GM21825 (cell line): ENCODE measurements around the gene LAMC1.

Experiments
- ATAC-seq: cut with Tn5 transposase; IDR thresholded peaks from one replicate; pipeline ENCODE4 v1.9.1; 2021; ENCODE audit warnings: mild to moderate bottlenecking, moderate library complexity; ENCODE audit not compliant: unreplicated experiment

The LAMC1 gene

GRCh38 chr1:183023146-183023600 lies at the start of gene LAMC1:
Gene LAMC1, plus strand, starts transcription at chr1:183023420. Its CDS starts 297 bp downstream, at chr1:183023717.
- ATAC-seq: peak; percentile 25

DNA sequence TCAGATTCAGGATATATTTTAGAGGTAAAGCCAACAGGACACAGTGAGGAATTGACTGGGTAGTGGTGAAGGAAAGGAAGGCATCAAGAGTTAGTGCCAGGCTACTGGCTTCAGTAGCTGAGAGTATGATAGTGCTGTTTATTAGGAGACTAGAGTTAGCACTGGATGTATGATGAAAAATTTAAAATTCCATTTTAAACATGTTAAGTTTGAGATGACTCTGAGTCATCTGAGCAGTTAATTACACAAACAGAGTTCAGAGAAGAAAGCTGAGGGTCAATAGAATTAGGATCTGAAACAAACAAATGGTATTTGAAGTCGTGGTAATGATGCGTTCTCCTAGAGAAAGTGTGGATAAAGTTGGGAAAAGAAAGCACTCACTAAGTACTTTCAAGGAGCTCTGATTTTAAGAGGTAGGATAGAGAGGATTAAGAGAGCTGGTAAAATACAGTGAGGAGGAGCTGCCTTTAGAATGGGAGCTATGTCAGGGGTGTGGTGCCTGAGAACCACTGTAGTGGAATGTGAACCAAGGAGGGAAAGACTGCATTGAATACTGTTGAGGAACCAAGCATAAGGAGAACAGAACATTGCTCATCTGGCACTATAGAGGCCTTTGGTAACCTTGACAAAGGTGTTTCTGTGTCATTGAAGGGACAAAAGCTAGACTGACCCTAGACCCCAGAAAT lies 48.6 kb upstream of the LAMC1 start:
- ATAC-seq: no peak

DNA sequence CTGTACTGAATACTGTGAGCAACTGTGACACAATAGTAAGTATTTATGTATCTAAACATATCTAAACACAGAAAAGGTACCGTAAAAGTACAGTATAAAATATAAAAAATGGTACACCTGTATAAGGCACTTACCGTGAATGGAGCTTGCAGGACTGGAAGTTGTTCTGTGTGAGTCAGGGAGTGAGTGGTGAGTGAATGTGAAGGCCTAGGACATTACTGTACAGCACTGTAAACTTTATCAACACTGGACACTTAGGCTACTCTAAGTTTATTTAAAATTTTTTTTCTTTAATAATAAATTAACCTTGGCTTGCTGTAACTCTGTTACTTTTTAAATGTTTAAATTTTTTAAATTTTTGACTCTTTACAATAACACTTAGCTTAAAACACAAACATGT lies 45.7 kb upstream of the LAMC1 start:
- no peak for ATAC-seq

- ATAC-seq: no peak
Measured at GRCh38 chr1:182978151-182978853, 44.9 kb upstream of the LAMC1 start.

- ATAC-seq: no peak
Measured at GRCh38 chr1:182984138-182984537, 39.1 kb upstream of the LAMC1 start.

DNA sequence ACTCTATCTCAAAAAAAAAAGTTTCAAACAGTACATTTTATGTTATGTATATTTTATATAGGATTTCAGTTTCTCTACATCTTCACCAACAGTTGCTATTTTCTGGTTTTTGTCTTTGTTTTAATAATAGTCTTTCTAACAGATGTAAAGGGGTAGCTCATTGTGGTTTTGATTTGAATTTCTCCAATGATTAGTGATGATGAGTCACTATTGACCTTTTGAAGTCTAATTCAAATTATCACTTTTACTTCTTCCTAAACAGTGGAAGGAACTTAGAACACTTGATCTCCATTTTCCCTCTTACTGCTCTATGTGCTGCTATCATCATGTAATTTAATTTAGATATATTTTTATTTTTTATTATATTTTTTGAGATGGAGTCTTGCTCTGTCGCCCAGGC lies 38.6 kb upstream of the LAMC1 start:
- no peak for ATAC-seq

- ATAC-seq: no peak
Measured at GRCh38 chr1:182985876-182986275, 37.3 kb upstream of the LAMC1 start.

DNA sequence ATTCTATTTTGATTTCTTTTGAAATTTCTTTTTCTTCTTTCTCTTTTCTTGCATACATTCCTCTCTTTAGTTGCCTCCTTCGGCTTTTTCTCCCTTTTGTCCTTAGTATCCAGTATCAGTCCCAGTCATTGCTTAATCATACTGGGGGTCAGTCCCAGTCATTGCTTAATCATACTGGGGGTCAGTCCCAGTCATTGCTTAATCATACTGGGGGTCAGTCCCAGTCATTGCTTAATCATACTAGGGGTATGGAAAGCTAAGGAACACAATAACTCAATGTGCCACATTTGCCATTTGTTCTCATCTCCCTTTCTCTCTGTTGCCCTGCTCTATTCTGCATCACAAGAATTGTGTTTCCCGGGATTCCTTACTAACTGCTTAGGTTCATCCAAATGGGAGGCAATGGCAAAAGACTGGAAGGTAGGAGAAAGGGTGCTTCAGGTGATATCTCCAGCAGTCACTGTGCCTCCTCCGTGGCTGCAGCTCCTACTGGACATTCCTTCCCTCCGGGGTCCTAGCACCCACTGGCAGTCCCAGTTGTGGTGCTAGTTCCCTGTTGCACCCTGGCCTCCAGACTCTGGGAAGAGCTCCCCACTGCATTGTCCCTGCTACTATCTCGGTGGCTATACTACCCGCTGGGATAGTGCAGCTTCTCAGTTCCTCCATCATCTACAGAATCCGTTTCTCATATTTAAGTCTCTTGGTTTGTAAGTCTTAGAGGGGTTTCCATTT lies 32.6 kb upstream of the LAMC1 start:
- ATAC-seq: no peak

DNA sequence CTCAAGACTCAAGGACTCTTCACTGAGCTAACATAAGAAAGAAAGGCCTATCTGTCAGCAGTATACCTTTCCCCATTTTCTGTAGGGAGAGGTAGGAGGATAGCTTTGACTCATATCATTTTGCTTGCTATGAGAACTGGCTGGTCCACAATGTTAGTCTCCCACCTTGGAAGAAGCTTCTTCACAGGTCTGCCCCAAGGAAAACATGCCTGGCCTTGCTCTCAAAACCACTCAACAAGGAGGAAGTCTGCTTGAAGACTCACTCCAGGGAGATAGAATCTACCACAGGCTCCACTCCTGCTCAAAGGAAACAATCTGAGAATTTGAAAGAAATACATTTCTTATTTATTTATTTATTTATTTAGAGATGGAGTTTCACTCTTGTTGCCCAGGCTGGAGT lies 29.5 kb upstream of the LAMC1 start:
- ATAC-seq: no peak

DNA sequence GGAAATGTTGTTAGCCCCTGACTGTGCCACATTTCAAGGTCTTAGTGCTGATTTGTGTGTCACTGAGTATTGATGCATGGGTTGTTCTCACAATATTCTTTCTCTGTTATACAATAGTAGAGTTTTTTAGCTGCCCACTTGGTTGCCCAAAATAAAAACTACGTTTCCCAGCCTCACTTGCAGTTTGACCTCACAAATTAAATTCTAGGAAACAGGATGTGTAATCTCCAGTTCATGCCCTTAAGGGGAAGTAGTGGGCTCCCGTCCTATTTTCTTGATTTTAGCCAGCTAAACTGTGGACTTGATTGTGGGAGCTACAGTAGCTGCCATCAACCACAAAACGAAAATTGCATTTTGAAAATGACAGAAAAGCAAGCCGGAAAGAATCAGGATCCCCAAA lies 27.3 kb upstream of the LAMC1 start:
- no peak for ATAC-seq

GRCh38 chr1:182996816-182997215 lies 26.4 kb upstream of the LAMC1 start:
- no peak for ATAC-seq

- no peak for ATAC-seq
Measured at GRCh38 chr1:182998482-182998881, 24.7 kb upstream of the LAMC1 start.

GRCh38 chr1:183000167-183000962 lies 22.9 kb upstream of the LAMC1 start:
- no peak for ATAC-seq

DNA sequence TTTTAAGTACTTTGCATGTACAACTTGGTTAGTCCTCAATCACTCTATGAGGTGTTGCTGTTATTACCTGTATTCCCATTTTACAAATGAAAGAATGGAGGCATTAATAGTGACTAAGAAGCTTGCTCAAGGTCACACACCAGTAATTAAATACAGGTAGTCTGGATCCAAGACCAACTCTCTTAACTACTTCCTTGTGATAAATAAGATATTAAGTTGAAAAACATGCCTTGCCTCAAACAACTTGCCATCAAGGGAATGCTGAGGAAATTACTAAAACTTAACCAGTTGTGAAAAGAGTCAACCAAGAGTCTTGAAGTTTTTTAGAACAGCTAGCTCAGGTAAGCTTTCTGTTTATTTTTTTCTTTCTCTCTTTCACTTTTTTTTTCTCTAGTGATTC lies 21.0 kb upstream of the LAMC1 start:
- ATAC-seq: no peak

GRCh38 chr1:183002797-183003196 lies 20.4 kb upstream of the LAMC1 start:
- no peak for ATAC-seq

DNA sequence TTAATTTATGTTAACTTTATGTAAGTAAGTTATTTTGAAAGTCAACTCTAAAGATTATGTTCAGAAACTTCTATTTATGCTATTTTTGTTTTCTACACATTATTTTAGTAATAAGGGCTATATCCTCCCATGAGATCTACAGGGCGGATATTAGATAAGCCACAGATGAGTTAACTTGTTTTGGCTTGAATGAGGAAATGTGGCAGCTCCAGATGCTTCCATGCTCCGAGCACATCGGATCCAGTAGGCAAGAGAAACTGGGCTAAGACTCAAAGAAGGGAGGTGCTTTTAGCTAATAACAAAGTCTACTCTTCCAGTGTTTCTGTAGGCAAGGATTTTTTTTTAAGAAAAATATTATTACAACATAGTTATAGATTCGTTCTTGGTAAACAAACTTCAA lies 20.0 kb upstream of the LAMC1 start:
- no peak for ATAC-seq

GRCh38 chr1:183004141-183004540 lies 19.1 kb upstream of the LAMC1 start:
- no peak for ATAC-seq

DNA sequence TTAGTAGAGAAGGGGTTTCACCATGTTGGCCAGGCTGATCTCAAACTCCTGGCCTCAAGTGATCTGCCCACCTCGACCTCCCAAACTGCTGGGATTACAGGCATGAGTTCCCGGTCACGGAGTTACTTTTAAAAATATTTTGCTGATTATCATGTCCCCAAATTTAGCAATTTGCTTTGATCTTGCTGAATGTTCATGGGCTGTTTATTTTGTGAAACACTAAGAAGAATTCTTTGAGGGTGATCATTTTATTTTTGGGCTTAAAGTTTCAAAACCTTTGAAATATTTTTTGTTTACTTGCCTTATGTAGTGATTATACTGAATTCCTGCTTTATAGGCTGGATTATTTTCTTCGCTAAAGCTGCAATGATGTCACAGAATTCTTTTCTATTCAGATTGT lies 11.4 kb upstream of the LAMC1 start:
- ATAC-seq: no peak

DNA sequence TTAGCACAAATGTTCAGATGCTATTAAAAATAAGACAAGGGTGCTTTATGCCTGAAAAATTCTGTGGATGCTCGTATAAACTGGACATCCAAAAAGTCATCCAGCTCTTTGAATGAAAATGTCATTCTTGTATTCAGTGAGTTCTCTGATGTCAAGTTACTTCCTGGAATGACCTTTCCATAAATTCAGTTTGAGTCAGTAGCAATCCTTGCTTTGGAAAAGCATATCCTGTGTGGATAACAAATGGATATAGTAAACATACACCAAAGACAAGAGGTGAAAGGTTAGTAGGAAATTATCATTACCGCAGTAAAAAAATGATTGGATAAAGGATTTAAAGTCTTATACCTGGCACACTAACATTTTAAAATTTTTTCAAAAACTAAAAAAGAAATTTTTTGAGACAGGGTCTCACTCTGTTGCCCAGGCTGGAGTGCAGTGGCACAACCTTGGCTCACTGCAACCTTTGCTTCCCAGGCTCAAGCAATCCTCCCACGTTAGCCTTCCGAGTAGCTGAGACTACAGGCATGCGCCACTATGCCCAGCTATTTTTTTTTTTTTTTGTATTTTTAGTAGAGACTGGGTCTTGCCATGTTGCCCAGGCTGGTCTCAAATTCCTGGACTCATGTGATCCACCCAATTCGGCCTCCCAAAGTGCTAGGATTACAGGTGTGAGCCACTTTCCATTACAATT lies 10.8 kb upstream of the LAMC1 start:
- no peak for ATAC-seq

DNA sequence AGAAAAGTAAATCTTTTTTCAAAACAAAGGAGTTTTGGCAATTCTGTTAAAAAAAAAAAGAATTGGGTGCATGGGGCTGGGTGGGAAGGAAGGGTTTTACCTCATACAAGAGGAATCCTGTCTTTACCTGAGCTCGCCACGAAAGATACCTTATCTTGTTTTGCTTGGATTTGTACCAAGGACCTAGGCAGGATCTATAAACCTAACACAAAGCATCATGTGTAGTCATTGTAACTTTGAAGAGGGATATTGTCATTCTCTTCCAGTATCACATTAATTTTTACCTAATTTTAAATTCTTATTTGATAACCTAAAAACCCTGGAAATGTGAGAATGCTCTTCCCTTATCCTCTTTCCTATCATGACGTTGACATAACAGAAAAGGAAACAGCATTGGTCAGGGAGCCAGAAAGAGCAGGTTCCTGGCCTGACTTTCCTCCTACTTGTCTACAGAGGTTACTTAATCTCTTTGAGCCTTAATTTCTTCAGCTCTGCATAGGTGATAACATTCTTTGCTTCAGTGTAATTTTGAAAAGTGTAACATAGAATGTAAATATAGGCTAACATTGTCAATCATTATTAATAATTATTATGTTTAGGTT lies 4.0 kb upstream of the LAMC1 start:
- ATAC-seq: no peak
